B cell (primary cell): ENCODE data around the gene GATAD2B. TPM values are rescaled to one million over a fixed set of nuclear protein-coding genes. Genes with fewer than 3 reads are reported as not detected.
A peak's percentile ranks its signal among the peaks of the same experiment; 100 is the strongest.

Source experiments
- ATAC-seq: fragments of 200-7000 bp; cut with Tn5 transposase; one replicate; pipeline ENCODE4 v1.10.0; 2021; ENCODE audit warnings: low read depth, mild to moderate bottlenecking, moderate number of reproducible peaks, moderate library complexity
- CTCF ChIA-PET: fragments of 350-600 bp; sonication (Branson Sonifier 250); formaldehyde crosslinking; loops from one replicate; lab custom pipeline; 2021; ENCODE audit warnings: antibody characterized with exemption, inconsistent platforms; lab: Charles Lee
- POLR2A ChIA-PET: fragments of 350-600 bp; sonication (Branson Sonifier 250); formaldehyde crosslinking; loops from one replicate; lab custom pipeline; 2021; ENCODE audit warnings: antibody characterized with exemption; lab: Charles Lee
- DNase-seq: peaks from one replicate; pipeline ENCODE4 v3.0.0; 2013
- H2AFZ ChIP-seq: 2 replicates; pipeline ENCODE4 v1.6.1; 2012; ENCODE audit warnings: mild to moderate bottlenecking, low read depth, low read length; ENCODE audit not compliant: insufficient read depth, poor library complexity, severe bottlenecking
- H3K27ac ChIP-seq, 2 donors: 1 replicate in 1 of 2; 2 replicates in 1 of 2; pipeline ENCODE4 v1.5.1; 2012 to 2013; ENCODE audit warnings: low read length in 2 of 2, mild to moderate bottlenecking in 2 of 2, moderate library complexity in 1 of 2
- H3K27me3 ChIP-seq, 4 experiments: fragments of 200-600 bp in 1 of 4; sonication (generic) in 1 of 4; replicated peaks in 1 of 4; 1 replicate in 2 of 4; 2 replicates in 2 of 4; pipeline versions ENCODE4 v1.6.1 to v1.7.0; 2013 to 2016; ENCODE audit warnings: low read length in 3 of 4, mild to moderate bottlenecking in 2 of 4, mixed read lengths in 1 of 4, moderate library complexity in 1 of 4; ENCODE audit not compliant: insufficient read depth in 4 of 4, control insufficient read depth in 3 of 4; ENCODE audit errors: control extremely low read depth in 1 of 4
- H3K36me3 ChIP-seq, 2 experiments: replicated peaks in 1 of 2; 1 replicate in 1 of 2; 2 replicates in 1 of 2; pipeline versions ENCODE4 v1.6.1 to v1.7.1; 2013; ENCODE audit warnings: low read length in 1 of 2; ENCODE audit not compliant: insufficient read depth in 2 of 2, control insufficient read depth in 1 of 2; ENCODE audit errors: control extremely low read depth in 1 of 2, extremely low read depth in 1 of 2
- H3K4me1 ChIP-seq, 2 donors: fragments of 200-600 bp in 1 of 2; sonication (generic) in 1 of 2; 1 replicate in 1 of 2; 2 replicates in 1 of 2; pipeline versions ENCODE4 v1.5.1 to v1.6.1; 2013 to 2017; ENCODE audit warnings: low read length in 2 of 2; ENCODE audit not compliant: control insufficient read depth in 2 of 2, insufficient read depth in 2 of 2
- H3K4me2 ChIP-seq: replicated peaks from 2 replicates; pipeline ENCODE3; 2012; ENCODE audit warnings: mild to moderate bottlenecking, low read depth, low read length; ENCODE audit not compliant: poor library complexity, severe bottlenecking
- H3K4me3 ChIP-seq, 5 experiments: fragments of 200-600 bp in 1 of 5; sonication (generic) in 1 of 5; 1 replicate in 3 of 5; 2 replicates in 2 of 5; pipeline versions ENCODE4 v1.5.1 to v1.7.0; 2011 to 2016; ENCODE audit warnings: low read length in 4 of 5, mild to moderate bottlenecking in 4 of 5, low read depth in 2 of 5, control low read depth in 1 of 5, moderate library complexity in 1 of 5; ENCODE audit not compliant: insufficient read depth in 1 of 5; ENCODE audit errors: control extremely low read depth in 1 of 5, extremely low read depth in 1 of 5
- H3K79me2 ChIP-seq: fragments of 200-600 bp; sonication (generic); one replicate; pipeline ENCODE4 v1.6.0; 2016; ENCODE audit warnings: low read length; ENCODE audit not compliant: control insufficient read depth, insufficient read depth
- H3K9ac ChIP-seq: fragments of 200-600 bp; sonication (generic); 2 replicates; pipeline ENCODE4 v1.6.1; 2017; ENCODE audit warnings: mild to moderate bottlenecking, low read length, moderate library complexity
- H3K9me3 ChIP-seq, 3 donors: one replicate each; pipeline versions ENCODE4 v1.6.1 to v1.7.1; 2013; ENCODE audit warnings: low read length in 2 of 3; ENCODE audit not compliant: control insufficient read depth in 2 of 3, insufficient read depth in 1 of 3; ENCODE audit errors: control extremely low read depth in 1 of 3
- H4K20me1 ChIP-seq: 2 replicates; pipeline ENCODE4 v1.6.0; 2012; ENCODE audit warnings: mild to moderate bottlenecking, low read length; ENCODE audit not compliant: insufficient read depth, control insufficient read depth, poor library complexity, severe bottlenecking
- H3K27ac Mint-ChIP-seq: one replicate; pipeline ENCODE4 v1.8.0; 2021; ENCODE audit warnings: mixed read lengths
- H3K27me3 Mint-ChIP-seq: one replicate; pipeline ENCODE4 v1.8.0; 2021; ENCODE audit warnings: mixed read lengths
- H3K4me1 Mint-ChIP-seq: one replicate; pipeline ENCODE4 v1.8.0; 2021; ENCODE audit warnings: mixed read lengths
- H3K4me3 Mint-ChIP-seq: one replicate; pipeline ENCODE4 v1.8.0; 2021; ENCODE audit warnings: mixed read lengths
- H3K9me3 Mint-ChIP-seq: one replicate; pipeline ENCODE4 v1.8.0; 2022; ENCODE audit warnings: mixed read lengths; ENCODE audit not compliant: insufficient read depth
- EZH2 ChIP-seq: IDR thresholded peaks from 2 replicates; pipeline ENCODE4 v1.6.1; 2012; ENCODE audit warnings: borderline replicate concordance, low read depth, mild to moderate bottlenecking, moderate library complexity, low read length; ENCODE audit not compliant: insufficient read depth, poor library complexity, severe bottlenecking
- WGBS: methylation state at CpG from one replicate; pipeline ENCODE4 v1.1.5; 2013; ENCODE audit warnings: missing lambda C conversion rate; ENCODE audit not compliant: insufficient coverage; 5-methylcytosine and 5-hydroxymethylcytosine counted together
- intact Hi-C: fragments of 100-400 bp; cut with micrococcal nuclease; formaldehyde crosslinking; loops from one replicate; pipeline ENCODE4 v1.10.0; 2022
- polyA plus RNA-seq: library from polyadenylated mRNA; depleted of rRNA; stranded (reverse); fragments of >200 nt; gene quantifications from 2 replicates; pipeline ENCODE4 v1.2.3, GENCODE V29; 2012
- total RNA-seq, 2 donors: library from RNA; stranded (reverse); fragments of 120-200 nt in 1 of 2; gene quantifications; 1 replicate in 1 of 2; 2 replicates in 1 of 2; pipeline versions ENCODE4 v1.2.3 to v1.2.4, GENCODE V29; 2013 to 2022
- TF ChIP-seq, protein P1 (sequence below): fragments of 200-600 bp; IDR thresholded peaks from one replicate; pipeline ENCODE4 v1.8.0; 2022; ENCODE audit warnings: antibody characterized with exemption, mild to moderate bottlenecking

Gene GATAD2B
- total and polyA plus RNA-seq, 2 donors (not counting 1 experiment from before 2014, with no cell fraction given) = 16.7 to 105 TPM

DNA sequence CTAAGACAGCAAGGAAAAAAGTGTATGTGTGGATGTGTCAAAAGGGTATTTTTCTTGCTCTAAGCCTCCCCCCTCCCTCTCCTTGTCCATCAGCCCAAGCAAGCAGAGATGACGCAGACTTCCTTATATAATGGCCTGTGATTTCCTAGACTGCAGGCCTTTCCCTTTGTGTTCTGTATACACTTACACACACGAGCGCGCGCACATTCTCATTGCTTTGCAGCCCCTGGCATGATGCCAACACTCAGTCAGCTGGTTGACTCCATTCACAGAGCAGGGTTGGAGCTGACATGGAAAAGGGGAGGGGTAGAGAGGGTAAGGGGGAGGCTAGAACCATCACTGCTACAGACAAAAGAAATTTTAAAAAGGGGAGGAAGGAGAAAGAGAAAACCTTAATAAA is 41.8 kb downstream of the GATAD2B start:
- CTCF ChIA-PET = interaction anchor here (0.5 to 1.2 kb wide), 5 partner anchors 15 to 309 kb away, joined by 3 read pairs; no protein-coding TSS in a partner anchor
- Histone ChIP-seq H3K4me3 (no peak overlapping the region), H3K36me3 (peaks cover 1 to 9% of the 10 kb centered on the region in 2 experiments), H4K20me1 (peaks cover 82% of the 10 kb centered on the region), H2AFZ (no peak overlapping the region), H3K4me1 (peaks cover 27 to 36% of the 10 kb centered on the region in 2 donors), H3K4me2 (peak overlapping the region; percentile 41), H3K27ac (peak overlapping the region; percentile 29 to 39), H3K9ac (no peak overlapping the region), H3K27me3 (no peaks in the 10 kb centered on the region), H3K9me3 (no peaks in the 10 kb centered on the region), H3K79me2 (peaks cover 100% of the 10 kb centered on the region)
- peak; percentile 82 for ATAC-seq
- POLR2A ChIA-PET = no interaction called here
- no peak overlapping the region for H3K27ac Mint-ChIP-seq
- TF ChIP-seq EZH2 = no peak
- TF ChIP-seq, protein P1, sequence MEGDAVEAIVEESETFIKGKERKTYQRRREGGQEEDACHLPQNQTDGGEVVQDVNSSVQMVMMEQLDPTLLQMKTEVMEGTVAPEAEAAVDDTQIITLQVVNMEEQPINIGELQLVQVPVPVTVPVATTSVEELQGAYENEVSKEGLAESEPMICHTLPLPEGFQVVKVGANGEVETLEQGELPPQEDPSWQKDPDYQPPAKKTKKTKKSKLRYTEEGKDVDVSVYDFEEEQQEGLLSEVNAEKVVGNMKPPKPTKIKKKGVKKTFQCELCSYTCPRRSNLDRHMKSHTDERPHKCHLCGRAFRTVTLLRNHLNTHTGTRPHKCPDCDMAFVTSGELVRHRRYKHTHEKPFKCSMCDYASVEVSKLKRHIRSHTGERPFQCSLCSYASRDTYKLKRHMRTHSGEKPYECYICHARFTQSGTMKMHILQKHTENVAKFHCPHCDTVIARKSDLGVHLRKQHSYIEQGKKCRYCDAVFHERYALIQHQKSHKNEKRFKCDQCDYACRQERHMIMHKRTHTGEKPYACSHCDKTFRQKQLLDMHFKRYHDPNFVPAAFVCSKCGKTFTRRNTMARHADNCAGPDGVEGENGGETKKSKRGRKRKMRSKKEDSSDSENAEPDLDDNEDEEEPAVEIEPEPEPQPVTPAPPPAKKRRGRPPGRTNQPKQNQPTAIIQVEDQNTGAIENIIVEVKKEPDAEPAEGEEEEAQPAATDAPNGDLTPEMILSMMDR = no peak
- DNase-seq = peak; percentile 54
- intact Hi-C loops = loop anchor here (5.0 kb wide), 1 partner anchor 41 kb away; the partner anchor contains the start of gene GATAD2B
- no peak overlapping the region for H3K4me3 Mint-ChIP-seq
- H3K27me3 Mint-ChIP-seq = no peaks in the 10 kb centered on the region
- peaks cover 27% of the 10 kb centered on the region for H3K4me1 Mint-ChIP-seq
- H3K9me3 Mint-ChIP-seq = no peaks in the 10 kb centered on the region
- WGBS = 9% methylated on average over 4 of the region's 5 CpGs

DNA sequence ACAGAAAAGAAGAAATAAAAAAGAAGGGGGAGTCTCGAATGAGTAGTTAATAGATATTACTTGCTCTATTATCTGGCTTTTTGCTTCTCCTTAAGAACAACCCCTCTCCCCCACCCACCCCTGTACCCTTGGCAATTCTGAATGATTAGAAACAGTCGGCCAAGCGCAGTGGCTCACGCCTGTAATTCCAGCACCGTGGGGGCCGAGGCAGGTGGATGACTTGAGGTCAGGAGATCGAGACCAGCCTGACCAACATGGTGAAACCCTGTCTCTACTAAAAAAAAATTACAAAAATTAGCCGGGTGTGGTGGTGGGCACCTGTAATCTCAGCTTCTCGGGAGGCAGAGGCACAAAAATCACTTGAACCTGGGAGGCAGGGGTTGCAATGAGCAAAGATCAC is 42.7 kb downstream of the GATAD2B start:
- DNase-seq (no peak), ATAC-seq (no peak)
- no peaks in the 10 kb centered on the region for H3K27me3 Mint-ChIP-seq
- CTCF ChIA-PET = no interaction called here
- no peak overlapping the region for H3K27ac Mint-ChIP-seq
- no peaks in the 10 kb centered on the region for H3K9me3 ChIP-seq
- H3K4me2 ChIP-seq = no peak overlapping the region
- no peak overlapping the region for H3K4me3 Mint-ChIP-seq
- peaks cover 1 to 9% of the 10 kb centered on the region in 2 experiments for H3K36me3 ChIP-seq
- H3K27ac ChIP-seq = no peak overlapping the region
- H3K4me3 ChIP-seq = no peak overlapping the region
- POLR2A ChIA-PET = no interaction called here
- peaks cover 27 to 36% of the 10 kb centered on the region in 2 donors for H3K4me1 ChIP-seq
- H4K20me1 ChIP-seq = peaks cover 82% of the 10 kb centered on the region
- no peaks in the 10 kb centered on the region for H3K27me3 ChIP-seq
- no peak overlapping the region for H3K9ac ChIP-seq
- WGBS = 97% methylated on average over 4 of the region's 9 CpGs
- H3K9me3 Mint-ChIP-seq = no peaks in the 10 kb centered on the region
- TF ChIP-seq EZH2 = no peak
- TF ChIP-seq, protein P1 = no peak
- H3K79me2 ChIP-seq = peaks cover 100% of the 10 kb centered on the region
- no peak overlapping the region for H2AFZ ChIP-seq
- intact Hi-C loops = loop anchor here (5.0 kb wide), 1 partner anchor 42 kb away; the partner anchor contains the start of gene GATAD2B
- H3K4me1 Mint-ChIP-seq = peaks cover 30% of the 10 kb centered on the region
